ENCODE results near the gene CA5A. TPM values are rescaled to one million over a fixed set of nuclear protein-coding genes. Genes with fewer than 3 reads are reported as not detected.
"Not testable (repeated sequence)": the region's sequence is repeated elsewhere in the genome, so short reads cannot be mapped to it uniquely, and the experiment has no call there.

The CA5A gene
- total and polyA plus RNA-seq, 2 of the 13 experiments (the other 11 are each of a cell fraction or from before 2014, with no cell fraction given), result 66.8 to 106 TPM

GRCh38 chr16:87858151-87858993 is 78.0 kb downstream of the CA5A start (continued):
- TF ChIP-seq KLF12 (CRISPR knock-in tag; IDR thresholded peaks at IDR 0.05; ENCODE audit: borderline replicate concordance) (peak; percentile 79; the same call in 1 of the 2 replicates), ZSCAN31 (CRISPR knock-in tag; IDR thresholded peaks at IDR 0.05; ENCODE audit: low read depth) (0 out of 2 replicates have a peak, but pooled peaks have one; percentile 40), RXRB (CRISPR knock-in tag; IDR thresholded peaks at IDR 0.05; ENCODE audit: borderline replicate concordance) (peak; percentile 79), GABPA (CRISPR knock-in tag; IDR thresholded peaks at IDR 0.05; ENCODE audit: low read depth) (peak; percentile 55), ZNF142 (CRISPR knock-in tag; IDR thresholded peaks at IDR 0.05) (0 out of 2 replicates have a peak, but pooled peaks have one; percentile 35), FOXJ3 (CRISPR knock-in tag; IDR thresholded peaks at IDR 0.05; ENCODE audit: borderline replicate concordance) (peak; percentile 48; the same call in 1 of the 2 replicates), ZBTB26 (CRISPR knock-in tag; IDR thresholded peaks at IDR 0.05; ENCODE audit: borderline replicate concordance) (peak; percentile 81; the same call in 1 of the 2 replicates), ATF4 (CRISPR knock-in tag; IDR thresholded peaks at IDR 0.05) (0 out of 4 replicates have a peak, but pooled peaks of 1 of the 2 experiments have one; percentile 43), GFI1 (CRISPR knock-in tag; IDR thresholded peaks at IDR 0.05; ENCODE audit: borderline replicate concordance) (peak; percentile 94), KAT8 (CRISPR knock-in tag; IDR thresholded peaks at IDR 0.05) (peak; percentile 44; the same call in 1 of the 2 replicates), ZBTB25 (CRISPR knock-in tag; IDR thresholded peaks at IDR 0.05) (peak; percentile 37), ARID5B (CRISPR knock-in tag; IDR thresholded peaks at IDR 0.05) (peak; percentile 69), ZNF143 (CRISPR knock-in tag; IDR thresholded peaks at IDR 0.05) (peak; percentile 70)
- TF ChIP-seq GABPA (IDR thresholded peaks at IDR 0.05; ENCODE audit: low read depth, low read length), result not testable (repeated sequence)
